NT2/D1 (cell line): Measurements from ENCODE around the gene ANKRD9.

ENCODE experiments used
- SUZ12 ChIP-seq: IDR thresholded peaks from 2 replicates; pipeline ENCODE4 v1.6.1; 2011; ENCODE audit not compliant: insufficient read length, insufficient read depth; ENCODE audit errors: extremely low read depth
- ZNF274 ChIP-seq: IDR thresholded peaks from 2 replicates; pipeline ENCODE4 v1.6.1; 2011; ENCODE audit warnings: mild to moderate bottlenecking, low read depth, low read length

DNA sequence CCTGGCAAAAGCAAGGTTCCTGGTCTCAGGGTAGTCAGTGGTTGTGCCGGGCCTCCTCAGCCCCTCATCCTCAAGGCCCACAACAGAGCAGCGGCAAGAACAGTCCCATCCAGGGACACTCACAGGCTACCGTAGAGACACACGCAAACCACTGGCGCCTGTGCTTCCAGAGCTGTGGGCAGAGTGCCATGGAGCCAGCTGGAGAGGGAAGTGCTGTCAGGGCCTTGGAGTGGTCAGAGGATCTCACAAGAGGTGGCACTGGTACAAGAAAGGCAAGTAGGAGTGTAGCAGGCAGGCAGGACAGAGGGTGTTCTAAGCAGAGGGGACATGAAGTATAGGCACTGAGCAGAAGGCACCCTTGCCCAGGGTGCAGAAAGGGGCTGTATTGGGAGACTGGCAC lies 34.6 kb downstream of the ANKRD9 start:
- TF ChIP-seq ZNF274 = no peak
- TF ChIP-seq SUZ12 = no peak
